HuH-7.5 (cell line): Measurements from ENCODE around the gene NUP205.

Source experiments
- DNase-seq: peaks from one replicate; pipeline ENCODE4 v3.0.0; 2011; ENCODE audit warnings: low spot score

The NUP205 gene

GRCh38 chr7:135557455-135558336, at the start of gene NUP205:
Gene NUP205 (plus strand): TSS chr7:135557917. CDS start chr7:135557945, 28 bp downstream.
- DNase-seq, result peak; percentile 50

GRCh38 chr7:135508883-135509588, 48.7 kb upstream of the NUP205 start:
- peak; percentile 15 for DNase-seq

GRCh38 chr7:135509589-135509838, 48.2 kb upstream of the NUP205 start:
- no peak for DNase-seq

GRCh38 chr7:135509839-135510591, 47.7 kb upstream of the NUP205 start, which contains the start of gene CNOT4:
Gene CNOT4 (minus strand): TSS chr7:135510102. CDS start chr7:135438331, 71,771 bp downstream.
- DNase-seq, result peak; percentile 80

- no peak for DNase-seq
These were observed 47.0 kb upstream of the NUP205 start for GRCh38 chr7:135510592-135511183.

- peak; percentile 31 for DNase-seq
These were observed 45.4 kb upstream of the NUP205 start for GRCh38 chr7:135512135-135512887.

- DNase-seq, result no peak
These were observed 42.9 kb upstream of the NUP205 start for GRCh38 chr7:135514856-135515255.

- DNase-seq, result no peak
These were observed 40.7 kb upstream of the NUP205 start for GRCh38 chr7:135517060-135517459.

- no peak for DNase-seq
These were observed 39.0 kb upstream of the NUP205 start for GRCh38 chr7:135518748-135519147.

- DNase-seq, result no peak
These were observed 38.5 kb upstream of the NUP205 start for GRCh38 chr7:135519233-135519688.

- no peak for DNase-seq
These were observed 37.8 kb upstream of the NUP205 start for GRCh38 chr7:135519871-135520270.

- no peak for DNase-seq
These were observed 35.2 kb upstream of the NUP205 start for GRCh38 chr7:135522509-135522908.

- no peak for DNase-seq
These were observed 34.6 kb upstream of the NUP205 start for GRCh38 chr7:135523146-135523545.

- DNase-seq, result no peak
These were observed 32.3 kb upstream of the NUP205 start for GRCh38 chr7:135525426-135525825.

GRCh38 chr7:135527025-135527424, 30.7 kb upstream of the NUP205 start:
- DNase-seq, result no peak

- DNase-seq, result no peak
These were observed 21.6 kb upstream of the NUP205 start for GRCh38 chr7:135536150-135536549.

- DNase-seq, result no peak
These were observed 20.3 kb upstream of the NUP205 start for GRCh38 chr7:135537453-135537852.

- DNase-seq, result no peak
These were observed 19.8 kb upstream of the NUP205 start for GRCh38 chr7:135537905-135538304.

- no peak for DNase-seq
These were observed 19.3 kb upstream of the NUP205 start for GRCh38 chr7:135538376-135538775.

GRCh38 chr7:135539629-135540028, 18.1 kb upstream of the NUP205 start:
- no peak for DNase-seq

GRCh38 chr7:135541029-135541428, 16.7 kb upstream of the NUP205 start:
- no peak for DNase-seq
